HL-60/S4 treated with phorbol 12-myristate 13-acetate at 8.2 ng/mL for 4 days and 3 days (cell line): ENCODE results near the gene MCM9.

Experiments used
- in situ Hi-C: fragments of 300-500 bp; cut with MboI; formaldehyde crosslinking; loops from 2 replicates; pipeline ENCODE4 v1.15.0; 2022; ENCODE audit warnings: low sequenced_read_pairs

The MCM9 gene

GRCh38 chr6:118934461-118935330, at the start of gene MCM9:
TSS of gene MCM9 (minus strand) at chr6:118935159. CDS start at chr6:118931723, 3,436 bp downstream.
- in situ Hi-C loops, result no loop called here

- in situ Hi-C loops, result no loop called here
Observed at GRCh38 chr6:118984342-118984741, 49.4 kb upstream of the MCM9 start.

- in situ Hi-C loops, result no loop called here
Observed at GRCh38 chr6:118982575-118982911, 47.6 kb upstream of the MCM9 start.

- in situ Hi-C loops, result no loop called here
Observed at GRCh38 chr6:118981884-118982574, 47.1 kb upstream of the MCM9 start.

- in situ Hi-C loops, result no loop called here
Observed at GRCh38 chr6:118980063-118980462, 45.1 kb upstream of the MCM9 start.

- in situ Hi-C loops, result no loop called here
Observed at GRCh38 chr6:118974790-118975189, 39.8 kb upstream of the MCM9 start.

- in situ Hi-C loops, result no loop called here
Observed at GRCh38 chr6:118971682-118972081, 36.7 kb upstream of the MCM9 start.

- in situ Hi-C loops, result no loop called here
Observed at GRCh38 chr6:118970866-118971265, 35.9 kb upstream of the MCM9 start.

GRCh38 chr6:118968416-118968815, 33.5 kb upstream of the MCM9 start:
- in situ Hi-C loops, result no loop called here

- in situ Hi-C loops, result no loop called here
Observed at GRCh38 chr6:118967239-118967638, 32.3 kb upstream of the MCM9 start.

GRCh38 chr6:118965843-118966370, 30.9 kb upstream of the MCM9 start:
- in situ Hi-C loops, result no loop called here

GRCh38 chr6:118965371-118965770, 30.4 kb upstream of the MCM9 start:
- in situ Hi-C loops, result no loop called here

- in situ Hi-C loops, result no loop called here
Observed at GRCh38 chr6:118963003-118963402, 28.0 kb upstream of the MCM9 start.

GRCh38 chr6:118959903-118960302, 24.9 kb upstream of the MCM9 start:
- in situ Hi-C loops, result no loop called here

GRCh38 chr6:118953391-118953790, 18.4 kb upstream of the MCM9 start:
- in situ Hi-C loops, result no loop called here

- in situ Hi-C loops, result no loop called here
Observed at GRCh38 chr6:118952683-118953082, 17.7 kb upstream of the MCM9 start.

GRCh38 chr6:118945217-118945616, 10.3 kb upstream of the MCM9 start:
- in situ Hi-C loops, result no loop called here

- in situ Hi-C loops, result no loop called here
Observed at GRCh38 chr6:118940770-118941169, 5.8 kb upstream of the MCM9 start.

- in situ Hi-C loops, result no loop called here
Observed at GRCh38 chr6:118939683-118940082, 4.7 kb upstream of the MCM9 start.

- in situ Hi-C loops, result no loop called here
Observed at GRCh38 chr6:118935978-118936703, 1.2 kb upstream of the MCM9 start.

- in situ Hi-C loops, result no loop called here
Observed at GRCh38 chr6:118935331-118935668, 341 bp upstream of the MCM9 start.
